Endometrial microvascular endothelial cells (primary cell): ENCODE measurements around the gene FAM221A. TPM values are rescaled to one million over a fixed set of nuclear protein-coding genes. Genes with fewer than 3 reads are reported as not detected.

ENCODE experiments used
- total RNA-seq: library from RNA; depleted of rRNA; stranded (reverse); fragments of >200 nt; gene quantifications from one replicate; pipeline ENCODE4 v1.2.3, GENCODE V29; 2015; ENCODE audit errors: inconsistent ontology term

The FAM221A gene
- total RNA-seq, 1 donor from 2014 or later = 2.9 TPM

Other genes starting within 250 kb of the FAM221A start
- gene IGF2BP3, start 209.7 kb upstream of the FAM221A start, total RNA-seq = 232 TPM
- 36.5 TPM for gene TRA2A, start 148.2 kb upstream of the FAM221A start, total RNA-seq
- gene CCDC126, start 82.8 kb upstream of the FAM221A start, total RNA-seq = 6.0 TPM
- gene STK31, start 30.0 kb downstream of the FAM221A start, total RNA-seq = not detected